CD14-positive monocyte (primary cell): ENCODE results near the gene MYO16. TPM values are rescaled to one million over a fixed set of nuclear protein-coding genes. Genes with fewer than 3 reads are reported as not detected.

Experiments
- DNase-seq, 3 donors: peaks; one replicate each; pipeline ENCODE4 v3.0.0-alpha.2; 2011 to 2022
- H2AFZ ChIP-seq: 2 replicates; pipeline ENCODE4 v1.6.0; 2012; ENCODE audit warnings: mild to moderate bottlenecking, low read depth, low read length, inconsistent platforms; ENCODE audit not compliant: insufficient read depth, poor library complexity, severe bottlenecking
- H3K27ac ChIP-seq, 2 donors: 1 replicate in 1 of 2; 2 replicates in 1 of 2; pipeline ENCODE4 v1.5.1; 2012 to 2013; ENCODE audit warnings: low read length in 2 of 2, control low read depth in 1 of 2, inconsistent platforms in 1 of 2, low read depth in 1 of 2, mild to moderate bottlenecking in 1 of 2
- H3K27me3 ChIP-seq, 2 donors: one replicate each; pipeline versions ENCODE4 v1.6.0 to v1.6.1; 2011 to 2013; ENCODE audit warnings: low read length in 2 of 2; ENCODE audit not compliant: control insufficient read depth in 2 of 2, insufficient read depth in 2 of 2
- H3K36me3 ChIP-seq, 2 donors: replicated peaks in 1 of 2; 1 replicate in 1 of 2; 2 replicates in 1 of 2; pipeline versions ENCODE4 v1.5.1 to v1.6.1; 2012 to 2013; ENCODE audit warnings: low read length in 2 of 2, control low read depth in 1 of 2, inconsistent platforms in 1 of 2, mild to moderate bottlenecking in 1 of 2; ENCODE audit not compliant: insufficient read depth in 2 of 2, control insufficient read depth in 1 of 2
- H3K4me1 ChIP-seq, 2 donors: 1 replicate in 1 of 2; 2 replicates in 1 of 2; pipeline versions ENCODE4 v1.5.1 to v1.6.1; 2012 to 2013; ENCODE audit warnings: low read length in 2 of 2, control low read depth in 1 of 2, inconsistent platforms in 1 of 2, mild to moderate bottlenecking in 1 of 2, moderate library complexity in 1 of 2; ENCODE audit not compliant: insufficient read depth in 2 of 2, control insufficient read depth in 1 of 2
- H3K4me2 ChIP-seq: replicated peaks from 2 replicates; pipeline ENCODE3; 2012; ENCODE audit warnings: low read length, moderate library complexity, mild to moderate bottlenecking; ENCODE audit not compliant: poor library complexity, severe bottlenecking; ENCODE audit errors: extremely low read depth
- H3K4me3 ChIP-seq, 3 experiments: fragments of 200-600 bp in 1 of 3; sonication (generic) in 1 of 3; replicated peaks in 1 of 3; 1 replicate in 2 of 3; 2 replicates in 1 of 3; pipeline ENCODE4 v1.5.1; 2011 to 2013; ENCODE audit warnings: low read length in 3 of 3, mild to moderate bottlenecking in 3 of 3, control low read depth in 2 of 3, low read depth in 2 of 3, inconsistent platforms in 1 of 3, moderate library complexity in 1 of 3
- H3K79me2 ChIP-seq: 2 replicates; pipeline ENCODE4 v1.6.0; 2012; ENCODE audit warnings: mild to moderate bottlenecking, control low read depth, inconsistent platforms, low read length, moderate library complexity; ENCODE audit not compliant: insufficient read depth
- H3K9ac ChIP-seq: 2 replicates; pipeline ENCODE4 v1.6.0; 2017; ENCODE audit warnings: low read length, mild to moderate bottlenecking; ENCODE audit not compliant: insufficient read depth, poor library complexity, severe bottlenecking
- H3K9me3 ChIP-seq, 2 donors: replicated peaks in 1 of 2; 1 replicate in 1 of 2; 2 replicates in 1 of 2; pipeline versions ENCODE4 v1.5.1 to v1.6.1; 2012 to 2013; ENCODE audit warnings: low read length in 2 of 2, control low read depth in 1 of 2; ENCODE audit not compliant: control insufficient read depth in 1 of 2, insufficient read depth in 1 of 2
- H4K20me1 ChIP-seq: 2 replicates; pipeline ENCODE4 v1.6.0; 2012; ENCODE audit warnings: mild to moderate bottlenecking, low read length, control low read depth, moderate library complexity; ENCODE audit not compliant: insufficient read depth
- H3K27ac Mint-ChIP-seq, 7 donors: one replicate each; pipeline ENCODE4 v1.8.0; 2020; ENCODE audit warnings: mild to moderate bottlenecking in 7 of 7, mixed read lengths in 7 of 7, moderate library complexity in 6 of 7, inconsistent platforms in 2 of 7
- H3K27me3 Mint-ChIP-seq, 3 donors: one replicate each; pipeline ENCODE4 v1.8.0; 2021 to 2022; ENCODE audit warnings: low read depth in 3 of 3, mild to moderate bottlenecking in 3 of 3, mixed read lengths in 3 of 3, moderate library complexity in 3 of 3, inconsistent platforms in 1 of 3
- H3K36me3 Mint-ChIP-seq, 2 donors: one replicate each; pipeline ENCODE4 v1.8.0; 2020; ENCODE audit warnings: mixed read lengths in 2 of 2, inconsistent platforms in 1 of 2, mild to moderate bottlenecking in 1 of 2
- H3K4me1 Mint-ChIP-seq: one replicate; pipeline ENCODE4 v1.8.0; 2020; ENCODE audit warnings: mild to moderate bottlenecking, mixed read lengths
- H3K4me3 Mint-ChIP-seq, 2 donors: one replicate each; pipeline ENCODE4 v1.8.0; 2020; ENCODE audit warnings: mild to moderate bottlenecking in 2 of 2, mixed read lengths in 2 of 2, moderate library complexity in 1 of 2
- H3K9me3 Mint-ChIP-seq, 7 donors: one replicate each; pipeline ENCODE4 v1.8.0; 2020 to 2022; ENCODE audit warnings: mixed read lengths in 7 of 7, mild to moderate bottlenecking in 6 of 7, moderate library complexity in 6 of 7, inconsistent platforms in 2 of 7
- CTCF ChIP-seq: fragments of 200-600 bp; IDR thresholded peaks from one replicate; pipeline ENCODE4 v1.8.0; 2022; ENCODE audit warnings: antibody characterized with exemption, mild to moderate bottlenecking
- WGBS: methylation state at CpG from one replicate; pipeline ENCODE4 v1.1.5; 2013; ENCODE audit warnings: missing lambda C conversion rate; ENCODE audit not compliant: insufficient coverage; 5-methylcytosine and 5-hydroxymethylcytosine counted together
- intact Hi-C, 2 donors: fragments of 100-400 bp; cut with micrococcal nuclease; formaldehyde crosslinking; loops; one replicate each; pipeline versions ENCODE4 v1.15.0 to v1.15.1; 2023
- polyA plus RNA-seq, 3 donors: library from polyadenylated mRNA; depleted of rRNA in 1 of 3; unstranded in 2 of 3; stranded (reverse) in 1 of 3; fragments of 300-500 nt in 2 of 3; fragments of >200 nt in 1 of 3; fragmentation: Illumina TruSeq in 2 of 3; gene quantifications; 1 replicate in 2 of 3; 2 replicates in 1 of 3; pipeline ENCODE4 v1.2.3, GENCODE V29; 2012 to 2021

MYO16 gene
- polyA plus RNA-seq, 3 donors, result not detected

- no peak for DNase-seq
- no peaks in the 10 kb centered on the region for H4K20me1 ChIP-seq
- Mint-ChIP-seq H3K4me3 (no peak overlapping the region), H3K27me3 (peaks cover 0 to 4% (median 0%) of the 10 kb centered on the region in 3 donors), H3K36me3 (no peaks in the 10 kb centered on the region), H3K9me3 (peaks cover 1 to 10% (median 5%) of the 10 kb centered on the region in 7 donors), H3K4me1 (no peaks in the 10 kb centered on the region), H3K27ac (no peak overlapping the region)
- intact Hi-C loops, result no loop called here
- no peak overlapping the region for H3K4me3 ChIP-seq
- H3K79me2 ChIP-seq, result no peaks in the 10 kb centered on the region
- H3K9me3 ChIP-seq, result peaks cover 0 to 3% of the 10 kb centered on the region in 2 donors
- H3K36me3 ChIP-seq, result no peaks in the 10 kb centered on the region
- WGBS, result no CpG with 5 or more reads among the region's 1 CpG
- no peaks in the 10 kb centered on the region for H3K27me3 ChIP-seq
- H3K4me2 ChIP-seq, result no peak overlapping the region
- H2AFZ ChIP-seq, result no peak overlapping the region
- no peak for TF ChIP-seq CTCF
- H3K4me1 ChIP-seq, result no peaks in the 10 kb centered on the region
- H3K9ac ChIP-seq, result no peak overlapping the region
- no peak overlapping the region for H3K27ac ChIP-seq
Observed at GRCh38 chr13:108629988-108630387, 577 bp downstream of the MYO16 start.

- H3K4me1 ChIP-seq, result no peaks in the 10 kb centered on the region
- H3K27me3 ChIP-seq, result no peaks in the 10 kb centered on the region
- Mint-ChIP-seq H3K27ac (no peak overlapping the region), H3K4me1 (no peaks in the 10 kb centered on the region), H3K36me3 (no peaks in the 10 kb centered on the region), H3K27me3 (peaks cover 0 to 4% (median 0%) of the 10 kb centered on the region in 3 donors), H3K9me3 (peaks cover 1 to 8% (median 5%) of the 10 kb centered on the region in 7 donors), H3K4me3 (no peak overlapping the region)
- WGBS, result 100% methylated on average over 2 of the region's 5 CpGs
- no peaks in the 10 kb centered on the region for H3K36me3 ChIP-seq
- no peak overlapping the region for H3K27ac ChIP-seq
- H3K9ac ChIP-seq, result no peak overlapping the region
- TF ChIP-seq CTCF, result no peak
- no peaks in the 10 kb centered on the region for H3K9me3 ChIP-seq
- H2AFZ ChIP-seq, result no peak overlapping the region
- no peak for DNase-seq
- no peak overlapping the region for H3K4me3 ChIP-seq
- H3K4me2 ChIP-seq, result no peak overlapping the region
- H3K79me2 ChIP-seq, result no peaks in the 10 kb centered on the region
- intact Hi-C loops, result no loop called here
- no peaks in the 10 kb centered on the region for H4K20me1 ChIP-seq
Observed at GRCh38 chr13:108632649-108633167, 3.3 kb downstream of the MYO16 start.
